Measurements from ENCODE around the gene SALL3.

The SALL3 gene

DNA sequence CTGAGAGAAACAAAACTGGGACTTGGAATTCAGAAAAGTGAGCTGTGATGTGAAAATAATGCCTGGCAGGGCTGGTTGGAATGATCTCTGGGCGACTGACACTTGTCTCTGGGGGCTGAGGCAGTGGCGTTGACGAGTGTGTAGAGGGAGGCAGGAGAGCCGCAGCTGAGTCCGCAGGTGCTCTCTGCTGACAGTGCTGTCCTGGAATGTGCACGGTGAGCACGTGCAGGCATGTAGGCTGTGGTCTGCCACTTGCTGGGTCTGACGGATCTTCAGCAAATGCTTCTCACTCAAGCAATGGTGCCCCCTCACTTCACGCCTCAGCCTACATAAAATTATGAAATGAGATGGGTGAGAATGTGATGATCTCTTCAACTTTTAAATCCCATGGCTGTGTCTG lies 51.1 kb downstream of the SALL3 start:
- no peaks in the 10 kb centered on the region for H3K4me1 ChIP-seq (ENCODE audit: low read depth, poor library complexity, severe bottlenecking)
- no peaks in the 10 kb centered on the region for H3K27me3 ChIP-seq (ENCODE audit: insufficient read depth, low read depth)
- no peak overlapping the region for H2AFZ ChIP-seq (ENCODE audit: low read depth)
- no peak for TF ChIP-seq CTCF (conservative IDR thresholded peaks at IDR 0.05; ENCODE audit: low read depth, low read length)
- H4K20me1 ChIP-seq (ENCODE audit: insufficient read depth): no peaks in the 10 kb centered on the region
- H3K4me3 ChIP-seq (IDR thresholded peaks at IDR 0.05; ENCODE audit: insufficient read depth, low read depth, low read length): no peak overlapping the region
- H3K9ac ChIP-seq: no peak overlapping the region
- no peak overlapping the region for H3K27ac ChIP-seq
- no peak overlapping the region for H3K4me2 ChIP-seq
- no peaks in the 10 kb centered on the region for H3K36me3 ChIP-seq (ENCODE audit: insufficient read depth)
- no peaks in the 10 kb centered on the region for H3K79me2 ChIP-seq (ENCODE audit: insufficient read depth, low read depth)

- H2AFZ ChIP-seq (ENCODE audit: low read depth): no peak overlapping the region
- H3K4me3 ChIP-seq (IDR thresholded peaks at IDR 0.05; ENCODE audit: insufficient read depth, low read depth, low read length): no peak overlapping the region
- H3K27ac ChIP-seq: no peak overlapping the region
- H4K20me1 ChIP-seq (ENCODE audit: insufficient read depth): no peaks in the 10 kb centered on the region
- no peaks in the 10 kb centered on the region for H3K27me3 ChIP-seq (ENCODE audit: insufficient read depth, low read depth)
- H3K9ac ChIP-seq: no peak overlapping the region
- H3K4me2 ChIP-seq: no peak overlapping the region
- H3K36me3 ChIP-seq (ENCODE audit: insufficient read depth): no peaks in the 10 kb centered on the region; the same call in 1 of the 2 replicates
- TF ChIP-seq CTCF (conservative IDR thresholded peaks at IDR 0.05; ENCODE audit: low read depth, low read length): no peak
- no peaks in the 10 kb centered on the region for H3K4me1 ChIP-seq (ENCODE audit: low read depth, poor library complexity, severe bottlenecking)
- no peaks in the 10 kb centered on the region for H3K79me2 ChIP-seq (ENCODE audit: insufficient read depth, low read depth)
These were observed 62.7 kb downstream of the SALL3 start for GRCh38 chr18:79042276-79042675.

- Histone ChIP-seq H2AFZ (ENCODE audit: low read depth) (no peak overlapping the region), H4K20me1 (ENCODE audit: insufficient read depth) (no peaks in the 10 kb centered on the region), H3K4me1 (ENCODE audit: low read depth, poor library complexity, severe bottlenecking) (no peaks in the 10 kb centered on the region), H3K79me2 (ENCODE audit: insufficient read depth, low read depth) (no peaks in the 10 kb centered on the region), H3K9ac (no peak overlapping the region), H3K36me3 (ENCODE audit: insufficient read depth) (no peaks in the 10 kb centered on the region; the same call in 1 of the 2 replicates), H3K27ac (no peak overlapping the region), H3K27me3 (ENCODE audit: insufficient read depth, low read depth) (no peaks in the 10 kb centered on the region), H3K4me3 (IDR thresholded peaks at IDR 0.05; ENCODE audit: insufficient read depth, low read depth, low read length) (no peak overlapping the region), H3K4me2 (no peak overlapping the region)
- TF ChIP-seq CTCF (conservative IDR thresholded peaks at IDR 0.05; ENCODE audit: low read depth, low read length): no peak
These were observed 63.7 kb downstream of the SALL3 start for GRCh38 chr18:79043288-79043687.

DNA sequence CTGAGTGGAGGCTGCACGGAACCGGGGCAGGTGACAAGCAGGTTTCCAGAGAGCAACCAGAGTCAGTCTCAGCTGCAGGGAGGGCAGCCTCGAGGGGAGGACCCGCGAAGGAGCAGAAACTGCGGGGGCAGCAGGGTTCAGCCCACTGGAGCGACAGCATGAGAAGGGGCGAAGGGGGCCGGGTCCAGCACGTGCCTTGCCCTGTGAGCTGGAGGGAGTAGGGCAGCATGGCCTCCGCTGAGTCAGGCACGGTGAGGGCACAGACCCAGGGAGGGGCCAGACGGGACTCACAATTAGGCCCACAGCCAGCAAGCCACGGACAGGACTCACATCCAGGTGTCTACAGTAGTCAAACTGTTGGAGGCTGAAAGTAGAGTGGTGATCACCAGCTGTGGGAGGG lies 66.9 kb downstream of the SALL3 start:
- Histone ChIP-seq H2AFZ (ENCODE audit: low read depth) (no peak overlapping the region), H3K79me2 (ENCODE audit: insufficient read depth, low read depth) (no peaks in the 10 kb centered on the region)
- no peak for TF ChIP-seq CTCF (conservative IDR thresholded peaks at IDR 0.05; ENCODE audit: low read depth, low read length)

More for the DNA sequence above, 66.9 kb downstream of the SALL3 start:
- Histone ChIP-seq H4K20me1 (ENCODE audit: insufficient read depth) (no peaks in the 10 kb centered on the region), H3K27me3 (ENCODE audit: insufficient read depth, low read depth) (no peaks in the 10 kb centered on the region), H3K4me2 (no peak overlapping the region), H3K4me1 (ENCODE audit: low read depth, poor library complexity, severe bottlenecking) (no peaks in the 10 kb centered on the region), H3K27ac (no peak overlapping the region), H3K9ac (no peak overlapping the region), H3K4me3 (IDR thresholded peaks at IDR 0.05; ENCODE audit: insufficient read depth, low read depth, low read length) (no peak overlapping the region), H3K36me3 (ENCODE audit: insufficient read depth) (no peaks in the 10 kb centered on the region; the same call in 1 of the 2 replicates)

Data from KMS-11 (cell line).